IPS-NIHi11 (cell line): ENCODE measurements around the gene NEK7.
"Not testable (repeated sequence)": the region's sequence is repeated elsewhere in the genome, so short reads cannot be mapped to it uniquely, and the experiment has no call there.

ENCODE experiments used
- DNase-seq: peaks from one replicate; pipeline ENCODE4 v3.0.0; 2012; ENCODE audit warnings: mixed read lengths, low spot score

The NEK7 gene

DNA sequence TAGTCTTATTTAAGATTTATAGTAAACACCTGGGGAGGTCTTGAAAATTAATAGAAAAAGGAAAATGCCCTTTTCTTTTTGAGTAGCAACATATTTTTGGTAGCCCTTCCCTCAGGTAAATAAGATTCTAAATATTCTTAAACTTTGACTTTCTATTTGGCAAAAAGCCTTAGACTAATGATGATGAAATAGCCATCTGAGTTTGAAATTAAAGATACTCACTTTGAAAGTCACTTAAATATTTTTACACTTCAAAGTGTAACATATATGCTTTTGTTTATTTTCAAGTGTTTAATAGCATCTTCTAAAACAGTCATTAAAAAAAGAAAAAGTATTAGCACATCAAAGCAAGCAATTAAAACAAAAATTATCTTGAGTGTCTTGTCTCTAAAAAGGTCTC, 135.1 kb downstream of the NEK7 start:
- DNase-seq = no peak

DNA sequence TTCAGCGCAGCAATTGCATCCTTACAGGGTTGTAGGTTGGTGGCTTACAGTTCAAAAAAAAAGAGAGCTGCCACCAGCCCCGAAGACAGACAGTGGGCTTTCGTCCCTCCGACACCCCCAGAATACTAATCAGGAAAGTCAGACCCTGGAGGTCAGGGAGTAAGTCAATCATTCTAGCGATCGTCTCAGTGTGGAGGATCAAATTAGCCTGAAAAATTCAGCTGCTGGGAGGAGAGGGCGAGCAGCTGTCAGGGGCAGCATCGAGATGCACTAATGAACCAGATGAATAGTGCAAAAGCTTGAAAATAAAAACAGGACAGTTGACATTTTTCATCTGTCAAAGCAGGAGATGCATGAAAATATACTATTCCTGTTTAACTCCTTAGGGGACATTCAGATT, 138.4 kb downstream of the NEK7 start:
- DNase-seq = no peak

DNA sequence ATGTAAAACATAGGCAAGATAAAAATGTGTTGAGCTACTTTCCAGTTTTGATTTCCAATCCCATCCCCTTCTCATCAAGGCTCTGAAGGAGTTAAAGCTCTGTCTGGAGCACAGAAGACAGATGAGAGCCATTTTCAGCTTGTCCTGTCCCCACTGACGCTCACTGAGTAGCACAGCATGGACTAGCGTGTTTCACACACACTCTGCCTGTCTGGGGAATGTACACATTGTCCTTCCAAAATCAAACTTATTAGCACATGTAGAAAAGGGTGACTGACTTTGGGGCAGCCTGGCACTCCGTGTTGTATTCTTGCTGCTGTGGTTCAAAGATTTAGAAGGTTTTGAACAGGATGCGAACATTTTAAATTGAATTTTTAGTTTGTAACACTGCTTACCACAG, 139.2 kb downstream of the NEK7 start:
- DNase-seq = no peak

DNA sequence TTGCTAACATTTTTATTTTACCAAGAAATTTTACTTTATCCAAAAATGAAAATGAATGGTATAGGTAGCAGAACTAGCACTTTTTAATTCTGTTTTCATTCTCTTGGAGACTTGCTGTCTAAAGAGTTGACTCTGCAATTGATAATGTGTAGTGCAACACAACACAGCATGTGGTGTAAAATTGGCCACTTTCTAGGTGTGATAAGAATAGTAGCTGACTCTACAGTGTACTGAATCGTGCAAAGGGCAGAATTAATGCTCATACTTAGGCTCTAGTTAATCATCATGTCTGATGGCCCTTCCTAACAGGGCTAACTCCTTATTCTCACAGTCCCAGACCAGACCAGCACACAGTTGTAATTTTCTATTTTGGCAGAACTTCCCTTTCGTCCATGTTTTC, 140.5 kb downstream of the NEK7 start:
- no peak for DNase-seq

DNA sequence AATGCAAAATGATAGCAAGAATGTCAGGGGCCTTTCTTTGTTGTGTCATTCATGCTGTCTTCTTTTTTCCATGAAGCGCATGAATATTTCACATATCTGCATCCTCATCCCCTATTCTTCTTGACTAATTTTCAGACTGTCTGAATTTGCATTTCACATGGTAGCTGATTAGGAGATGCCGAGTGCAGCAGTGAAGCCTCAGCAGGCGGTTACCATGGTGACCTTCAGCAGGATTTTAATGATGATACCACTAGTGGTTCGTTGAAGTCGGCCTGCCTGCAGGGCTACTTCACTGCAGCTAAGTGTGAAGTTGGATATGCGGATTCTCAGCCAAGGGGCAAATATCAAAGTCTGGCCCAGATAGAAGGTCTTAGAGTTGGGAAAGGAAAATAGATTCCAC, 141.8 kb downstream of the NEK7 start:
- peak; percentile 25 for DNase-seq

DNA sequence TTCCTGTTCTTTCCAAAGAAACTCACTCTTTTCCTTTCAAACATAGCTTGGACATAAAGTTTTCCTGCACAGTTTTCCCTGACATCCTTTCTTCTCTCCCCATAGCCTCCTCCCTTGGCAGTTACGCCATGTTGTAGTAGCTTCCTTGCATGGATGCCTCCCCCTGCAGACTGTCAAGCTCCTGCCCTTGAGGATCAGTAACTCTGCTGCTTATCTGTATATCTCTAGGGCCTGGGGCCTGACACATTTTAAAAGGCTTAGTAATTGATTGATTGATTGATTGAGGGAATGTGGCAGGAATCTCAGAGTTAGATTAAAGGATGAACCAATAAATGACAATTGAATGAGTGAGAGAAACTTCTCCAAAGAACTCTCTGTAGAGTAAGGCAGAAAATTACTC, 143.7 kb downstream of the NEK7 start:
- no peak for DNase-seq

DNA sequence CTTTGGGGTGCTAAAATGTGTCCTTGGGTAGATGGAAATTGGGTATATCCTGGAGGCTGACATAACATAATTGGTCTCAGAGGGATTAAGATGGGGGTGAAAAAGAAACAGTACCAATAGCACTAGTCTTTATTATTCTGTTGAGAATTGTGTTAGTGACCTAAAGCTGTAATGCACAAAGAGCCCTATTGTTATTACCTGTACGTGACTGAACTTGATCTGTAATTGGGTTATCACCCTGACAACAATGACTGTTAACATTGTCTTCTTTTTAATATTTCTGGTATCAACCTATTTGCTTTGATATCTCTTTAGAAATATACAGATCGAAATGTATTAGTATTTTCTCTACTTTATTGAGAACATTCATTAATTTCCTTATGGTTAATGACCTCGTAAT, 147.6 kb downstream of the NEK7 start:
- no peak for DNase-seq

DNA sequence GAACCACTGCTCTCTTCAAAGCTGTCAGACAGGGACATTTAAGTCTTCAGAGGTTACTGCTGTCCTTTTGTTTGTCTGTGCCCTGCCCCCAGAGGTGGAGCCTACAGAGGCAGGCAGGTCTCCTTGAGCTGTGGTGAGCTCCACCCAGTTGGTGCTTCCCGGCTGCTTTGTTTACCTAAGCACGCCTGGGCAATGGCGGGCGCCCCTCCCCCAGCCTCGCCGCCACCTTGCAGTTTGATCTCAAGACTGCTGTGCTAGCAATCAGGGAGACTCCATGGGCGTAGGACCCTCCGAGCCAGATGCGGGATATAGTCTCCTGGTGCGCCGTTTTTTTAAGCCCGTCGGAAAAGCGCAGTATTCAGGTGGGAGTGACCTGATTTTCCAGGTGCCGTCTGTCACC, 158.0 kb downstream of the NEK7 start:
- not testable (repeated sequence) for DNase-seq

DNA sequence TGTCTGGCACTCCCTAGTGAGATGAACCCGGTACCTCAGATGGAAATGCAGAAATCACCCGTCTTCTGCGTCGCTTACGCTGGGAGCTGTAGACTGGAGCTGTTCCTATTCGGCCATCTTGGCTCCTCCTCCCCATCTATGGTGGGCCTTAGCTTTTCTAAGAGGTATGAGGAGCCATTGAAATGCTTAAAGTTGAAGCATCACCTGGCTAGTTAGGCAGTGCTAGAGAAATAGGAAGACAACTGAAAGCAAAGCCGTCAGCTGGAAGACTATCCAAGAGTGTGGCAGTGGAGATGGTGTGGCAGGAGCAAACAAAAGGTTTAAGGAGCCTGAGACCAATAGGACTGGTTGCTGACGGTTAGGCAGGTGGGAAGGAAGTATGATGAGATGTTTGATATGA, 158.5 kb downstream of the NEK7 start:
- not testable (repeated sequence) for DNase-seq

DNA sequence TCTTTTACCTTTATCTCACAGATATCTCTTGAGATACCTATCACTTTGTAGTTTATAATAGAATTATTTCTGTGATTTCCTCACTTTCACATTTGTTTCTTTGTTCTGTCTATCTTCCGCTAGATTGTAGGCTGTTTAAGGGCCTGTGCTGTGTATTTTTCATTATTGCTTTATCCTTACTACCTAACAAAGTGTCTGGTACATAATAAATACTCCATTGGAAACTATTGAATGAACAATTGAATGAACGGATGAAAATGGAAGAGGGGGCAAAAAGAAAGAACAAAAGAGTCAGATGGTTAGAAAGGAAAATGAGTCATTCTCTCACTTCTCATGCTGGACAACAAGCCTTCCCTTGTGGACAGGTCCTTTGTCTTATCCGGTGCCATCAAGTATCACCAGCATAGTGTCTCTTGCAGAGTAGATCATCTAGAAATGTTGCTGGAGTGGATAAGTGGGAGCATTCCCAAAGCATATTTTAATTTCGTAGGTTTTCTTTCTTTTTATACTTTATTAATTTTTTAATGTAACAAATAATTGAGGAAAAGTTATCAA, 159.8 kb downstream of the NEK7 start:
- DNase-seq = no peak

DNA sequence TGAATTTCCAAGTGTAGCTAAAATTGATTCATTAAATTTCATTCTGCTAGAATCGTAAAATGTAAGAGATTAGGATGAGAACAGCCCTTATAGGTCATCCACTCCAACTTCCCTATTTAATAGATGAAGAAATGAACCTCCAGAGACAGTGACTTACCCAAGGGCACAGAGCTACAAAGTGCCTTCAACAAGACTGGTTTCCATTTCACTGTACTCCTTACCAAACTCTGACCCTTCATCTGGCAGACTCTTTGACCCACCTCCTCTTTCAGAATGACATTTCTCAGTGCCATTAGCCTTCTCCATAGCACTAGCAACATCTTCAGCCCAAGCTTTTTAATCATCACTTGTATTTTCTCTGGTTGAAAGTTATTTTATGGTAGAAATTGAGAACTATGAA, 161.3 kb downstream of the NEK7 start:
- no peak for DNase-seq

DNA sequence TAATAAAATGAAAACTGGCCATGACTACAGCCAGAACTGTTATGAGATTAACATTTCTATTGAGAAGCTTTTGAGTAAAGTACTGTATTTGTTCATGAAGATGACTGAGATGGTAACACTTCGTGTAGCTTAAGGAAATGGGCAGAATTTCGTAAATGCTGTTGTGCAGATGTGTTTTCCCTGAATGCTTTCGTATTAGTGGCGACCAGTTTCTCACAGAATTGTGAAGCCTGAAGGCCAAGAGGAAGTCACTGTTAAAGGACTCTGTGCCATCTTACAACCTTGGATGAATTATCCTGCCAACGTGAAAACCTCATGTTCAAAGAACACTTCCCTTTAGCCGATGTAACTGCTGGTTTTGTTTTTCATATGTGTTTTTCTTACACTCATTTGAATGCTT, 164.0 kb downstream of the NEK7 start:
- DNase-seq = no peak

DNA sequence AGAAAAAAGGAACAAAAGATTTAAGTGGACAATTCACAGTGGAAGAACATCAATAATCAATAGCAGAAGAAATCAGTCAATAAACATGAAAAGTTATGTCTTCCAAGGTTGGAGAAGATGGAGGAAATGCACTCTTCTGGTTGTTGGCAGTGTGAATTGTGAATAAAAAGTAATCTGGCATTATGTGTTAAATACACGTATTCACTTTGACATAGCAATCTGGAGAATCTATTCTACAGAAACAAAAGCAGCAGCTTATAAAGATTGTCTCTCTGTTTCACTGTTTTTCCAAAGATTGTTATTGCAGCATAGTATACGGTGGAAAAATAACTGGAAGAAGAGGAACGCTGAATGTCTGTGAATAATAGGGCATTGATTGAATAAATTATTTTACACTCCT, 169.4 kb downstream of the NEK7 start:
- no peak for DNase-seq

DNA sequence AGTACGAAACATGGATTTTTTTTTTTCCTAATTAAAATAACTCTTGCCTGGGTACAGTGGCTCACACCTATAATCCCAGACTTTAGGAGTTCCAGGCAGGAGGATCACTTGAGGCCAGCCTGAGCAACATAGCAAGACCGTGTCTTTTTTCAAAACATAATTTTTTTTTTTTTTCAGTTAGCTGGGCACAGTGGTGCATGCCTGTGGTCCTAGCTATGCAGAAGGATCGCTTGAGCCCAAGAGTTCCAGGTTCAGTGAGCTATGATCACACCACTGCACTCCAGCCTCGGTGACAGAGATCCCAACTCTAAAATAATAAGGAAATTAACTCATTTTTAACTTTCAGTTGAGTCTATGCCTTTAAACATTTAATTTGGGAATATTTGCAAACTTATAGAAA, 170.1 kb downstream of the NEK7 start:
- no peak for DNase-seq

DNA sequence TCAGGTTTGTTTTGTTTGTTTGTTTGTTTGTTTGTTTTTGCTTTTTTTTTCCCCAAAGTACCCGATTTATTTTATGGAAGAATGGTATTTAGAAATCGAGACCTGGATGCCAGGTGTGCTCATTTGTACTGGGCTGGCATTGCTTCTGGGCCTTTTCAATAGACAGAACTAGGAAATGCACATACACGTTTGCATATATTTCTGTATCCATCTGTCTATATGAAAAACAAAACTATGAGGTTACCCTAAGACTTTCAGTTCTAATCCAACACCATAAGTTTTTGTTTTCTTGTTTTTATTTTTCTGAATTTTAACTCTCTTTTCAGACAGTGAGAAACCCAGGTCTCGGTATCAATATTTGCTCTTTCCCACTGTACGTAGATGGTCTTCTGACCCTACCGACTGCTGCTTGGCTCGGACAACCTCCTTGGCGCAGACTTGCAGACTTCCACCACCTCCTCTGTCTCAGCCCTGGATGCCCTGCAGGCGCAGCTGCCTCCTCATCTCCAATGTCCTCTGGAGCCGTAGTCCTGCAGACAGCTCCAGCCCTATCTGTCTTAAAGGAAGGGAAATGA, 171.7 kb downstream of the NEK7 start:
- DNase-seq = no peak

DNA sequence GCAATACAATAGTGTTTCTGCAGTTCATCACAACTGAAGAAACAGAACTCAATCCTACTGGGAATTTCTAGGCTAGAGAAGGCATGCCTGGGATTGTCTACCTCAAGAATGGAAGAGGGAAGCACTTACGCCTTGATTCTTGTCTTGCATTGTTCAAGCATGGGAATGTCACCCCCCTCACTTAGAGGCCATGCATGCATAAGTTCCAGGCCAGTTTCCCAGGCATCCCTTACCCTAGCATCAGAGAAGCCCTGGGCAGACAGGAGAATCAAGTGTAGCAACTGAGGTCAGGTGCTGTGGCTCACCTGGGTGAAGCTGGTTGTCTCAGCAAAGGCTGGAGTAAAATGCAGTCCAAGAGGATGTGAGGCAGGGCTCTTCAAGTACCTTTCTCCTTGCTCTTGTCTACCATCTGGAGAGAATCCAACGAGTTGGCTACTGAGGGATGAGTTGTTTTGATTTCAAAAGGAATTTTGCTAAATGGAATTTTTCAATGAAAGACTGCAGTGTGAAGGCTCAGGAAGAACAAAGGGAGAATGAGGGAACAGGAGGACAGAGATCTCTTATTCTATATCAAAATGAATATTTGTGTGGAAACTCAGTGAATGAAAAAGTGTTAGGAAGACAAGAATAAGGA, 174.3 kb downstream of the NEK7 start:
- no peak for DNase-seq

DNA sequence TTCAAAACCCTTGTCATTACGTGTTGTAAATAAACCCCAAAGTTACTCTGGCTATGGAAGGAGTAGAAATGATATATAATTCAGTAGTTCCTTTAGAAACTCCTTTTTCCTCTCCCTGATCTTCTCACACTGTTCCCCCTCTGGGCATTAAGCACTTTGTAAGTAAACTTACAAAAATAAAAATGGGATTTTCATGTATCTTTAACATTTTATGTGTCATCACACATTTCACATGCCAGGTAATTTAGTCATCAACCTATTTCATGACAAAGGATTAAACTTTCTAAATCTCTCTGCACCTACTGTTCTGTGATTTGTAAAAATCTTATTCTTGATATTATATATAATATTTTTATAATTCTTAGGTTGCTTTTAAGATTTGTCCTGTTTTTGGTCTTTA, 176.9 kb downstream of the NEK7 start:
- no peak for DNase-seq

DNA sequence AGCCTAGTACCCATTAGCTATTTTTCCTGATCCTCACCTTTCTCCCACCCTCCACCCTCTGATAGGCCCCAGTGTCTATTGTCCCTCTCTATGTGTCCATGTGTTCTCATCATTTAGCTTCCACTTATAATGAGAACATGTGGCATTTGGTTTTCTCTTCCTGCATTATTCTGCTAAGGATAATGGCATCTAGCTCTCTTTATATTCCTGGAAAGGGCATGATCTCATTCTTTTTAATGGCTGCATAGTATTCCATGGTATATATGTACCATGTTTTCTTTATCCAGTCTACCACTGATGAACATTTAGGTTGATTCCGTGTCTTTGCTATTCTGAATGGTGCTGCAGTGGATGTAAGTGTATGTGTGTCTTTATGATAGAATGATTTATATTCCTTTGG, 178.9 kb downstream of the NEK7 start:
- DNase-seq = no peak

DNA sequence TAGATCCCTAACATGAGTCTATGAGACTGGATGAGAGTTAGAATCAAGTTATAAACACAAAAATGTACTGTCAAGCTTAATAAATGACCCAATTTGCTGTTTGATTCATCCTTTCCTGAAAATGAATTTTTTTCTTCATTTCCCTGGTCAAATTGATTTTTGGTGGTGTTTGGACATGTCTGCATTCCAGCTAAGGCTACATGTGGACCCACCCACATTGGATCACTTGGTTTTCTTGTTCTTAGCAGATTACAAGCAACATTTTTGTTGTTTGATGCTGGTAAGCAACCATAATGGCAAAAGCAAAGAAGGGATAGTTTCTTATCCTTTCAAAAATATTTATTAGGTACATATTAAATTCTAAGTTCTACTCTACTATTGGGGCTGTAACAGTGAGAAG, 181.1 kb downstream of the NEK7 start:
- DNase-seq = no peak

DNA sequence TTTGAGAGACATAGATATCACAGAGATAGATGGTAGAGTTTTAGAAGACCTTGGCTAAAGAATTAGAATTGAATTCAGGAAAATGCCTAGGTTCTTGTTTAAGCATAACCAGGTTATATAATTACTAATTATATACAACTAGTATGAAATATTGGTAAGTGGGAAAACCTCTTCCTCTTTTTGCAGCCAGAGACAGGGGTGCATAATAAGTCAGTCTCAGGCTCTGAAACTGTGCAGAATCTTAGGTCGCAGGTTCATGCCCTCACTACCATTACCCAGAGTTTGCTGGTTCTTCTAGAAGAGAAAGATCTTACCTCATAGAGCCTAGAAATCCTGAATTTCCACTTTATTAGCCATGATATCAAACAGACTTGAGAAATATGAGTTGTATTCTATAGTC, 183.3 kb downstream of the NEK7 start:
- DNase-seq = no peak

DNA sequence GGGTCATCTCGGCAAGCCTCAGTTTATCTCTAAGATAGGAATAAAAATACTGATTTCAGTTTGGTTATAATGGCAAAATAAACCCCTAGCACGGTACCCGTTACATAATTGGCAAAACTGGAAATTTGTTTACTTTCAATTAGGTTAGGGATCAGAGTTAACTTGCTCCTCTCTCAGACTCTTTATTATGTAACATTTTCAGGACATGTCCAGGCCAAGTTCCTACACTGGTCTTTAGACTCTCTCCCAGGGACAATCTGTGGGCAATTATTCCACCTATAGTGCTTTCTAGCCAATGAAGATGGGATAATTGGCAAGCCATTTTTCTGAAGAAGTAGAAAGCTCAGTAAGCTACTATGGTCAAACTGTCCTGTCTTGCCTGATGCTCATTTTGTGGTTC, 189.4 kb downstream of the NEK7 start:
- no peak for DNase-seq

DNA sequence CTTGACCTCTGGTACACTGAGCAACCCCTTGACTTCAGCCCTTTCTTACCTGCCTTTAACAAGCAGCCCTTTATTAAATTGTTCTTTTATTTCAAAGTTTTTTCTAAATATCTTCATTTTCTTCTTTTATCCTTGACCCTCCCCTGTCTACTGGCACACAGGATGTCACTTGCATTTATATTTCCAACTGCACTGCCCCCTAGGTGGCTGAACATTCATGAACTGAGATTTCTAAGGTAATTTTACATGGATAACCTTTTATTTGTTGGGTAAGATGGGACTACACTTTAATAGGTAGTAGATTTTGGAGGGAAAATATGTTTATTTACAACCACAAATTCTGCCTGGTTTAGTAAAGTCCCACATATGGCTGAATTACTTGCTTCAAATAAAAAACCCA, 193.7 kb downstream of the NEK7 start:
- no peak for DNase-seq

DNA sequence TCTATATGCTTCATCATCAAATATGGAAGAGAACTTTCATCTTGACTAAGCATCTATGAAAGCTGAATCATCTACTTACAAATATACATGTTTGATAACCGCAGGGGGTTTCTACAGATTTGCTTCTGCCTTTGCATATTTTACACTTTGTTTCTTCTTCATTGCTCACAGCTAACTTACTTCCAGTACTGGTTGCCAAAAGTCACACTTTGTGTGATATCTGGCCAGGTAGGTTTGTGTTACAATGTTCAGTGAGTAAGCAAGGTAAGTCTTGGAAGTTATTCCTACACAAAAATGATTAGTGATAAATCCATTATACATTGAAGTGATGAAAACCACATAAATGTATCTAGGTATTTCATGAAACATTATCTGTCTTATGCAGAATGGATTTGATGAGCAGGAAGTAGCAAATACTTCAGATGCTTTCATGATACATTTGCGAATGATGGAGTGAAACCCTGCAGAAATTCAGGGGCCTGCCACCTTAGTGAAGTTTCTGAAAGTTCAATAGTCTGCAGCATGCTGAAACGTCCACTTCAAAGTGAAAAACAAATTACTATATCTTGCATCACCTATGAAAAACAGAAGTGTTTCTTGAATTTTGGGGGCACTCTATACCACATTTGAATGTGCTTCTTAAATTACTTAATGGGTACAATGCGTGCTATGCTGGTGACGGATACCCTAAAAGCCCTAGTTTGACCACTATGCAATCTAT, 196.3 kb downstream of the NEK7 start:
- no peak for DNase-seq

DNA sequence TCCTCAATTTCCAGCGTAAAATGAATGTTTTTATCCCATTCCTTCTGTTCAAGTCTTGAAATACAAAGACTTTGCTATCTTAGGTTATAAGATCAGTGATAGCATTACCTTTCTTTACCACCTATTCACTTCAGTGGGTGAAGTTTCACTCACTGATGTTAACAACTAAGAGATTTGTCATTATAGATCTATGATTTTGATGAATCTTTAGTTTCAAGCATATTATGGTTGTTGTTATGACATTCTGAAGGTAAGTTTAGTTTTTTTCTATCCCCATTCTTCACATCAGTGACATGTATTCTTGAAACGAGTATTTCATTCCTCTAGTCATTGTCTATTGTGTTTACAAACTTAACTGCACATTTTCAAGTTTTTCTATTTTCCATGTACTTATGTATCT, 201.1 kb downstream of the NEK7 start:
- no peak for DNase-seq
